HG03571 (cell line): Measurements from ENCODE around the gene SGCB.
"Not testable (repeated sequence)": the region's sequence is repeated elsewhere in the genome, so short reads cannot be mapped to it uniquely, and the experiment has no call there.

Source experiments
- ATAC-seq: cut with Tn5 transposase; IDR thresholded peaks from one replicate; pipeline ENCODE4 v1.9.1; 2021; ENCODE audit not compliant: unreplicated experiment

SGCB gene

GRCh38 chr4:52038103-52038912 is at the start of gene SGCB:
SGCB (minus strand) TSS chr4:52038299; CDS start chr4:52038259, 40 bp downstream.
- peak; percentile 95 for ATAC-seq

GRCh38 chr4:52086425-52086824 is 48.3 kb upstream of the SGCB start:
- not testable (repeated sequence) for ATAC-seq

- ATAC-seq = no peak
Observed at GRCh38 chr4:52081216-52081615, 43.1 kb upstream of the SGCB start.

GRCh38 chr4:52079659-52080058 is 41.6 kb upstream of the SGCB start:
- ATAC-seq = no peak

- no peak for ATAC-seq
Observed at GRCh38 chr4:52076731-52077130, 38.6 kb upstream of the SGCB start.

- no peak for ATAC-seq
Observed at GRCh38 chr4:52071791-52072546, 33.9 kb upstream of the SGCB start.

GRCh38 chr4:52069571-52069970 is 31.5 kb upstream of the SGCB start:
- no peak for ATAC-seq

GRCh38 chr4:52059372-52059771 is 21.3 kb upstream of the SGCB start:
- no peak for ATAC-seq

GRCh38 chr4:52058275-52058674 is 20.2 kb upstream of the SGCB start:
- no peak for ATAC-seq

- no peak for ATAC-seq
Observed at GRCh38 chr4:52057196-52057595, 19.1 kb upstream of the SGCB start.

- no peak for ATAC-seq
Observed at GRCh38 chr4:52054254-52054653, 16.2 kb upstream of the SGCB start.

- ATAC-seq = no peak
Observed at GRCh38 chr4:52052475-52052780, 14.3 kb upstream of the SGCB start.

GRCh38 chr4:52051615-52052474 is 13.7 kb upstream of the SGCB start:
- ATAC-seq = peak; percentile 49

- peak; percentile 57 for ATAC-seq
Observed at GRCh38 chr4:52051213-52051614, 13.1 kb upstream of the SGCB start, which contains the start of gene SPATA18. SPATA18 (plus strand) TSS chr4:52051304; CDS start chr4:52051705, 401 bp downstream.

GRCh38 chr4:52049266-52049665 is 11.2 kb upstream of the SGCB start:
- no peak for ATAC-seq

GRCh38 chr4:52045028-52045427 is 6.9 kb upstream of the SGCB start:
- no peak for ATAC-seq

GRCh38 chr4:52037689-52038102 is 403 bp downstream of the SGCB start:
- ATAC-seq = peak; percentile 56

- ATAC-seq = no peak
Observed at GRCh38 chr4:52036886-52037530, 1.1 kb downstream of the SGCB start.

GRCh38 chr4:52035190-52035589 is 2.9 kb downstream of the SGCB start:
- ATAC-seq = no peak

GRCh38 chr4:52032005-52032404 is 6.1 kb downstream of the SGCB start:
- ATAC-seq = no peak

- ATAC-seq = no peak
Observed at GRCh38 chr4:52028970-52029369, 9.1 kb downstream of the SGCB start.
